Natural killer cell (primary cell): Measurements from ENCODE around the gene ATP2B2. TPM values are rescaled to one million over a fixed set of nuclear protein-coding genes. Genes with fewer than 3 reads are reported as not detected.

Source experiments
- ATAC-seq, 3 donors: fragments of 150-1000 bp in 2 of 3; fragments of 200-7000 bp in 1 of 3; cut with Tn5 transposase; 1 replicate in 1 of 3; 2 replicates in 2 of 3; pipeline ENCODE4 v1.10.0; 2021; ENCODE audit warnings: mild to moderate bottlenecking in 2 of 3, moderate library complexity in 2 of 3
- DNase-seq, 2 donors: peaks; one replicate each; pipeline versions ENCODE4 v3.0.0 to v3.0.0-alpha.2; 2013 to 2021; ENCODE audit warnings: mixed read lengths in 1 of 2
- H3K27ac ChIP-seq: one replicate; pipeline ENCODE4 v1.5.1; 2013; ENCODE audit warnings: mild to moderate bottlenecking, low read length
- H3K27me3 ChIP-seq: one replicate; pipeline ENCODE4 v1.6.1; 2013; ENCODE audit warnings: low read length; ENCODE audit not compliant: control insufficient read depth, insufficient read depth
- H3K36me3 ChIP-seq: one replicate; pipeline ENCODE4 v1.6.1; 2013; ENCODE audit warnings: low read length; ENCODE audit not compliant: control insufficient read depth, insufficient read depth
- H3K4me1 ChIP-seq: one replicate; pipeline ENCODE4 v1.6.1; 2013; ENCODE audit warnings: low read length; ENCODE audit not compliant: control insufficient read depth, insufficient read depth
- H3K4me3 ChIP-seq: one replicate; pipeline ENCODE4 v1.5.1; 2013; ENCODE audit warnings: low read length
- H3K9me3 ChIP-seq: one replicate; pipeline ENCODE4 v1.6.1; 2013; ENCODE audit warnings: low read length; ENCODE audit not compliant: control insufficient read depth, insufficient read depth
- H3K27ac Mint-ChIP-seq, 2 donors: one replicate each; pipeline ENCODE4 v1.8.0; 2022; ENCODE audit warnings: mild to moderate bottlenecking in 2 of 2, mixed read lengths in 2 of 2, moderate library complexity in 1 of 2
- H3K27me3 Mint-ChIP-seq, 2 donors: one replicate each; pipeline ENCODE4 v1.8.0; 2022; ENCODE audit warnings: low read depth in 2 of 2, mixed read lengths in 2 of 2
- H3K36me3 Mint-ChIP-seq: one replicate; pipeline ENCODE4 v1.8.0; 2022; ENCODE audit warnings: mixed read lengths
- H3K4me1 Mint-ChIP-seq, 2 donors: one replicate each; pipeline ENCODE4 v1.8.0; 2022; ENCODE audit warnings: mixed read lengths in 2 of 2
- H3K4me3 Mint-ChIP-seq: one replicate; pipeline ENCODE4 v1.8.0; 2022; ENCODE audit warnings: mild to moderate bottlenecking, moderate library complexity, mixed read lengths
- H3K9me3 Mint-ChIP-seq, 2 donors: one replicate each; pipeline ENCODE4 v1.8.0; 2022; ENCODE audit warnings: mixed read lengths in 2 of 2
- WGBS: methylation state at CpG from one replicate; pipeline ENCODE4 v1.1.7; 2013; ENCODE audit warnings: missing lambda C conversion rate; ENCODE audit not compliant: insufficient coverage; 5-methylcytosine and 5-hydroxymethylcytosine counted together
- intact Hi-C: fragments of 100-400 bp; cut with micrococcal nuclease; formaldehyde crosslinking; loops from one replicate; pipeline ENCODE4 v1.14.2; 2022
- total RNA-seq, 4 donors: library from RNA; stranded (reverse); fragments of 120-200 nt in 1 of 4; gene quantifications; one replicate each; pipeline versions ENCODE4 v1.2.3 to v1.2.4, GENCODE V29; 2013 to 2022
- TF ChIP-seq, protein P1 (sequence below): fragments of 200-600 bp; IDR thresholded peaks from one replicate; pipeline ENCODE4 v1.8.0; 2022; ENCODE audit warnings: antibody characterized with exemption

ATP2B2 gene
- total RNA-seq, 3 donors from 2014 or later (not counting 1 experiment from before 2014, with no cell fraction given): not detected

- Mint-ChIP-seq H3K9me3 (no peaks in the 10 kb centered on the region), H3K36me3 (no peaks in the 10 kb centered on the region), H3K27me3 (peaks cover 0 to 5% of the 10 kb centered on the region in 2 donors), H3K4me3 (no peak overlapping the region), H3K27ac (no peak overlapping the region), H3K4me1 (no peaks in the 10 kb centered on the region)
- no peak overlapping the region for H3K4me3 ChIP-seq
- no peaks in the 10 kb centered on the region for H3K27me3 ChIP-seq
- ATAC-seq (no peak), DNase-seq (no peak)
- TF ChIP-seq, protein P1, sequence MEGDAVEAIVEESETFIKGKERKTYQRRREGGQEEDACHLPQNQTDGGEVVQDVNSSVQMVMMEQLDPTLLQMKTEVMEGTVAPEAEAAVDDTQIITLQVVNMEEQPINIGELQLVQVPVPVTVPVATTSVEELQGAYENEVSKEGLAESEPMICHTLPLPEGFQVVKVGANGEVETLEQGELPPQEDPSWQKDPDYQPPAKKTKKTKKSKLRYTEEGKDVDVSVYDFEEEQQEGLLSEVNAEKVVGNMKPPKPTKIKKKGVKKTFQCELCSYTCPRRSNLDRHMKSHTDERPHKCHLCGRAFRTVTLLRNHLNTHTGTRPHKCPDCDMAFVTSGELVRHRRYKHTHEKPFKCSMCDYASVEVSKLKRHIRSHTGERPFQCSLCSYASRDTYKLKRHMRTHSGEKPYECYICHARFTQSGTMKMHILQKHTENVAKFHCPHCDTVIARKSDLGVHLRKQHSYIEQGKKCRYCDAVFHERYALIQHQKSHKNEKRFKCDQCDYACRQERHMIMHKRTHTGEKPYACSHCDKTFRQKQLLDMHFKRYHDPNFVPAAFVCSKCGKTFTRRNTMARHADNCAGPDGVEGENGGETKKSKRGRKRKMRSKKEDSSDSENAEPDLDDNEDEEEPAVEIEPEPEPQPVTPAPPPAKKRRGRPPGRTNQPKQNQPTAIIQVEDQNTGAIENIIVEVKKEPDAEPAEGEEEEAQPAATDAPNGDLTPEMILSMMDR: no peak
- no peak overlapping the region for H3K27ac ChIP-seq
- 80% methylated on average over 3 of the region's 3 CpGs for WGBS
- H3K4me1 ChIP-seq: no peaks in the 10 kb centered on the region
- H3K36me3 ChIP-seq: no peaks in the 10 kb centered on the region
- H3K9me3 ChIP-seq: no peaks in the 10 kb centered on the region
- intact Hi-C loops: no loop called here
Measured at GRCh38 chr3:10380906-10381305, 124.5 kb downstream of the ATP2B2 start.

DNA sequence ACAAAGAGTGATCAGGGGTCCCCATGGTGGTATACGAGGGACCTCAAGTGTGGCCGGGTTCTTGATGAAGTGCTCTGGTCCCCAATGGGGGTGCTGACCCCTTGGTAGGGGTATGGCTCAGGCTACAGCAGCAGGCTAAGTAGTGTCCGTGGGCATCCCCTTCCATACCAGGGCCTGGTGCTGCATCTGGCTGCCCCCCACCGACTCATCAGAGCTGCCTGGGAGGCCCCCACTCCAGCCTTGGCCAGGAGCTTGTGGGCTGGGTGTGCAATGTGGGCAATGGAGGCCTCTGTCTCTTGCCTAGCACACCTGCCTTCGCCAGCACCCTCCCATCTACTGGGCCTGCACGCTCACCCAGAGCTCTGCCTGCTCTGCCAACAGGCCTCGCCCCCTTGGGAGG is 125.4 kb downstream of the ATP2B2 start:
- no peaks in the 10 kb centered on the region for H3K4me1 Mint-ChIP-seq
- Histone ChIP-seq H3K27me3 (no peaks in the 10 kb centered on the region), H3K9me3 (no peaks in the 10 kb centered on the region), H3K27ac (no peak overlapping the region), H3K4me3 (no peak overlapping the region), H3K36me3 (no peaks in the 10 kb centered on the region), H3K4me1 (no peaks in the 10 kb centered on the region)
- H3K9me3 Mint-ChIP-seq: no peaks in the 10 kb centered on the region
- ATAC-seq (no peak), DNase-seq (no peak)
- H3K4me3 Mint-ChIP-seq: no peak overlapping the region
- intact Hi-C loops: no loop called here
- H3K27me3 Mint-ChIP-seq: peaks cover 0 to 5% of the 10 kb centered on the region in 2 donors
- WGBS: 89% methylated on average over 6 of the region's 7 CpGs
- H3K36me3 Mint-ChIP-seq: no peaks in the 10 kb centered on the region
- TF ChIP-seq, protein P1: no peak
- no peak overlapping the region for H3K27ac Mint-ChIP-seq

GRCh38 chr3:10379161-10379560 is 126.2 kb downstream of the ATP2B2 start:
- H3K4me3 Mint-ChIP-seq: no peak overlapping the region
- Histone ChIP-seq H3K4me1 (no peaks in the 10 kb centered on the region), H3K9me3 (no peaks in the 10 kb centered on the region), H3K27me3 (no peaks in the 10 kb centered on the region), H3K4me3 (no peak overlapping the region), H3K36me3 (no peaks in the 10 kb centered on the region), H3K27ac (no peak overlapping the region)
- no peaks in the 10 kb centered on the region for H3K4me1 Mint-ChIP-seq
- DNase-seq (no peak), ATAC-seq (no peak)
- 91% methylated on average over 15 of the region's 15 CpGs for WGBS
- H3K9me3 Mint-ChIP-seq: no peaks in the 10 kb centered on the region
- no peaks in the 10 kb centered on the region for H3K36me3 Mint-ChIP-seq
- peaks cover 0 to 5% of the 10 kb centered on the region in 2 donors for H3K27me3 Mint-ChIP-seq
- intact Hi-C loops: no loop called here
- TF ChIP-seq, protein P1: no peak
- no peak overlapping the region for H3K27ac Mint-ChIP-seq

- TF ChIP-seq, protein P1: no peak
- Histone ChIP-seq H3K4me3 (no peak overlapping the region), H3K36me3 (no peaks in the 10 kb centered on the region), H3K27me3 (no peaks in the 10 kb centered on the region), H3K9me3 (no peaks in the 10 kb centered on the region), H3K27ac (no peak overlapping the region), H3K4me1 (no peaks in the 10 kb centered on the region)
- Mint-ChIP-seq H3K9me3 (no peaks in the 10 kb centered on the region), H3K27me3 (peaks cover 0 to 2% of the 10 kb centered on the region in 2 donors), H3K4me1 (no peaks in the 10 kb centered on the region), H3K4me3 (no peak overlapping the region), H3K36me3 (no peaks in the 10 kb centered on the region), H3K27ac (no peak overlapping the region)
- DNase-seq (no peak), ATAC-seq (no peak)
- WGBS: 82% methylated on average over 7 of the region's 7 CpGs
- intact Hi-C loops: no loop called here
Measured at GRCh38 chr3:10378742-10379141, 126.6 kb downstream of the ATP2B2 start.
